GM12878 (cell line): Measurements from ENCODE around the gene QSOX2. TPM values are rescaled to one million over a fixed set of nuclear protein-coding genes. Genes with fewer than 3 reads are reported as not detected.

Experiments
- ATAC-seq: fragments of 200-7000 bp; cut with Tn5 transposase; 3 replicates; pipeline ENCODE4 v1.9.1; 2020; ENCODE audit warnings: mild to moderate bottlenecking, moderate library complexity
- BruUV-seq: library from RNA; stranded (reverse); fragments of 400-500 nt; replicated peaks from 2 replicates; lab custom pipeline; 2021; lab: Mats Ljungman, UMichigan
- CTCF ChIA-PET: fragments of 300-600 bp; sonication (Branson Sonifier 250); formaldehyde crosslinking; extraction: SDS; loops from one replicate; lab custom pipeline; 2021; ENCODE audit warnings: inconsistent platforms; lab: Yijun Ruan, JAX
- POLR2A ChIA-PET: fragments of 350-600 bp; formaldehyde crosslinking; extraction: SDS; loops from one replicate; lab custom pipeline; 2021; ENCODE audit warnings: inconsistent platforms; lab: Charles Lee
- RAD21 ChIA-PET: fragments of 300-600 bp; sonication (Branson Sonifier 250); formaldehyde crosslinking; loops from one replicate; lab custom pipeline; 2023; ENCODE audit warnings: antibody characterized with exemption; ENCODE audit not compliant: unreplicated experiment; lab: Charles Lee
- SMC1A ChIA-PET: fragments of 300-600 bp; sonication (Branson Sonifier 250); formaldehyde crosslinking; loops from one replicate; lab custom pipeline; 2023; ENCODE audit not compliant: unreplicated experiment, uncharacterized antibody; lab: Charles Lee
- DNase-seq: peaks from one replicate; pipeline ENCODE4 v3.0.0-alpha.2; 2011; ENCODE audit warnings: low read depth, low spot score
- FAIRE-seq: peaks from 3 replicates; lab custom pipeline; 2011; peaks lifted over from hg19 to GRCh38; lab: Jason Lieb, UNC
- H2AFZ ChIP-seq: 2 replicates; pipeline ENCODE4 v1.6.0; 2011; ENCODE audit warnings: low read depth, low read length, control low read depth; ENCODE audit not compliant: control insufficient read depth
- H3K27ac ChIP-seq: 2 replicates; pipeline ENCODE4 v1.5.1; 2011; ENCODE audit warnings: control low read depth; ENCODE audit not compliant: control insufficient read depth, insufficient read depth
- H3K27me3 ChIP-seq, 2 experiments: replicated peaks in 1 of 2; 2 replicates each; pipeline versions ENCODE4 v1.6.0 to v1.6.1; 2011; ENCODE audit warnings: low read length in 1 of 2; ENCODE audit not compliant: control insufficient read depth in 2 of 2, insufficient read depth in 2 of 2
- H3K36me3 ChIP-seq, 2 experiments: 2 replicates each; pipeline ENCODE4 v1.5.1; 2011; ENCODE audit warnings: low read length in 1 of 2; ENCODE audit not compliant: control insufficient read depth in 2 of 2, insufficient read depth in 2 of 2
- H3K4me1 ChIP-seq: 2 replicates; pipeline ENCODE4 v1.6.1; 2011; ENCODE audit warnings: mild to moderate bottlenecking, low read length, moderate library complexity, mixed read lengths; ENCODE audit not compliant: control insufficient read depth, insufficient read depth
- H3K4me2 ChIP-seq: 2 replicates; pipeline ENCODE4 v1.6.0; 2011; ENCODE audit warnings: control low read depth; ENCODE audit not compliant: control insufficient read depth, insufficient read depth
- H3K4me3 ChIP-seq: fragments of 200-600 bp; sonication (generic); 2 replicates; pipeline ENCODE4 v1.5.1; 2016
- H3K79me2 ChIP-seq: 2 replicates; pipeline ENCODE4 v1.6.0; 2011; ENCODE audit warnings: low read length; ENCODE audit not compliant: control insufficient read depth, insufficient read depth
- H3K9ac ChIP-seq: 2 replicates; pipeline ENCODE4 v1.8.0; 2011; ENCODE audit warnings: low read length, control low read depth, mixed read lengths; ENCODE audit not compliant: control insufficient read depth, insufficient read depth
- H3K9me3 ChIP-seq: replicated peaks from 3 replicates; pipeline ENCODE4 v1.5.1; 2011; ENCODE audit warnings: mild to moderate bottlenecking, low read length; ENCODE audit not compliant: control insufficient read depth, insufficient read depth
- H4K20me1 ChIP-seq: 2 replicates; pipeline ENCODE4 v1.6.0; 2011; ENCODE audit not compliant: control insufficient read depth, insufficient read depth
- CBX5 ChIP-seq: sonication (generic); IDR thresholded peaks from 2 replicates; pipeline ENCODE4 v1.6.1; 2016; ENCODE audit warnings: low read depth, moderate library complexity, mild to moderate bottlenecking, inconsistent platforms
- NR2F1 ChIP-seq: fragments of 450-650 bp; conservative IDR thresholded peaks from 2 replicates; pipeline ENCODE4 v1.6.1; 2017; ENCODE audit warnings: mild to moderate bottlenecking
- SPI1 ChIP-seq: IDR thresholded peaks from 2 replicates; pipeline ENCODE4 v1.6.1; 2011; ENCODE audit warnings: low read depth, mild to moderate bottlenecking, low read length, moderate library complexity, borderline replicate concordance; ENCODE audit not compliant: insufficient read depth
- TCF7 ChIP-seq: IDR thresholded peaks from 2 replicates; pipeline ENCODE4 v1.6.1; 2014; ENCODE audit warnings: antibody characterized with exemption, borderline replicate concordance
- WGBS: methylation state at CpG from one replicate; pipeline ENCODE4 v1.1.6; 2016; ENCODE audit warnings: low lambda C conversion rate; ENCODE audit not compliant: insufficient replicate concordance, insufficient coverage; ENCODE audit errors: missing lambda C conversion rate; 5-methylcytosine and 5-hydroxymethylcytosine counted together
- in situ Hi-C: fragments of 300-500 bp; cut with MboI; formaldehyde crosslinking; loops from 9 replicates; pipeline ENCODE4 v1.14.3; 2018; ENCODE audit warnings: mixed read lengths
- intact Hi-C: fragments of 100-400 bp; cut with micrococcal nuclease; formaldehyde crosslinking; loops from one replicate; pipeline ENCODE4 v1.14.2; 2022; ENCODE audit not compliant: unreplicated experiment
- polyA plus RNA-seq, 11 experiments: library from polyadenylated mRNA; depleted of rRNA in 4 of 11; unstranded in 6 of 11; stranded (reverse) in 5 of 11; fragments of >200 nt; fragmentation: Nextera tagmentation in 4 of 11; fragmentation: Illumina TruSeq in 1 of 11; extraction: Ambion mirVana in 4 of 11; extraction: Trizol in 1 of 11; gene quantifications; 1 replicate in 1 of 11; 2 replicates in 10 of 11; pipeline versions ENCODE4 v1.2.1 to v1.2.3, GENCODE V29; 2011 to 2016; ENCODE audit warnings: inconsistent platforms in 2 of 11, missing spikeins in 2 of 11, low read depth in 1 of 11
- total RNA-seq, 4 experiments: library from RNA; depleted of rRNA in 3 of 4; stranded (reverse); fragments of >200 nt in 3 of 4; fragmentation: Illumina TruSeq in 1 of 4; extraction: Trizol in 1 of 4; gene quantifications; 2 replicates each; pipeline versions ENCODE4 v1.2.1 to v1.2.3, GENCODE V29; 2013 to 2021
- TF ChIP-seq, protein P1 (sequence below): fragments of 150-350 bp; IDR thresholded peaks from 2 replicates; pipeline ENCODE4 v1.6.1; 2014; ENCODE audit warnings: mild to moderate bottlenecking, low read depth, low read length
- TF ChIP-seq, protein P2 (sequence below): IDR thresholded peaks from 2 replicates; pipeline ENCODE4 v1.6.1; 2012; ENCODE audit warnings: mild to moderate bottlenecking, low read depth, low read length
- TF ChIP-seq, protein P3 (sequence below): fragments of 450-650 bp; IDR thresholded peaks from 2 replicates; pipeline ENCODE4 v1.6.1; 2016; ENCODE audit warnings: mild to moderate bottlenecking
- TF ChIP-seq, protein P4 (sequence below): IDR thresholded peaks from 2 replicates; pipeline ENCODE4 v1.6.1; 2011; ENCODE audit warnings: borderline replicate concordance, low read depth, mild to moderate bottlenecking, moderate library complexity, mixed read lengths, low read length; ENCODE audit not compliant: insufficient read depth; ENCODE audit errors: extremely low read length

The QSOX2 gene
- total and polyA plus RNA-seq, 10 of the 15 experiments (the other 5 are each of a cell fraction or from before 2014, with no cell fraction given): 0.34 to 16.1 (median 8.2) TPM

DNA sequence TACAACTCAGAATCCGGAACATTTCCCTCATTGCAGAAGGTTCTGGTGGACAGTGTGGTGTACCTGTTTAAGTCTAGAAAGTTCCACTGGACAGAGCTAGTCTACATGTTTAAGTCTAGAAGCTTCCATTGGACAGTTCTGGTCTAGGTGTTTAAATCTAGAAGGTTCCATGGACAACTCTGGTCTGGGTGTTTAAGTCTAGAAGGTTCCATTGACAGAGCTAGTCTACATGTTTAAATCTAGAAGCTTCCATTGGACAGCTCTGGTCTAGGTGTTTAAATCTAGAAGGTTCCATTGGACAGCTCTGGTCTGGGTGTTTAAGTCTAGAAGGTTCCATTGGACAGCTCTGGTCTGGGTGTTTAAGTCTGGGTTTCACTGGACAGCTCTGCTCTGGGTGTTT is 33.3 kb upstream of the QSOX2 start:
- H3K9me3 ChIP-seq: no peaks in the 10 kb centered on the region
- peaks cover 0 to 2% of the 10 kb centered on the region in 2 experiments; a peak in 2 of 4 replicates for H3K27me3 ChIP-seq
- CTCF ChIA-PET: interaction anchor here (0.8 to 2.2 kb wide), 2 partner anchors 108 to 157 kb away, joined by 4 to 9 read pairs; no protein-coding TSS in a partner anchor
- in situ Hi-C loops: no loop called here
- H3K9ac ChIP-seq: no peak overlapping the region
- no peaks in the 10 kb centered on the region for H3K79me2 ChIP-seq
- RAD21 ChIA-PET: interaction anchor here (1.6 kb wide), 1 partner anchor 108 kb away, joined by 6 read pairs; no protein-coding TSS in a partner anchor
- DNase-seq (no peak), FAIRE-seq (no peak), ATAC-seq (no peak)
- no peak overlapping the region for H2AFZ ChIP-seq
- H3K4me2 ChIP-seq: no peak overlapping the region
- no peaks in the 10 kb centered on the region for H4K20me1 ChIP-seq
- 19% methylated on average over 1 of the region's 1 CpG for WGBS
- no TSS peak for BruUV-seq
- SMC1A ChIA-PET: no interaction called here
- no peak overlapping the region for H3K27ac ChIP-seq
- no peaks in the 10 kb centered on the region for H3K36me3 ChIP-seq
- TF ChIP-seq, protein P1, sequence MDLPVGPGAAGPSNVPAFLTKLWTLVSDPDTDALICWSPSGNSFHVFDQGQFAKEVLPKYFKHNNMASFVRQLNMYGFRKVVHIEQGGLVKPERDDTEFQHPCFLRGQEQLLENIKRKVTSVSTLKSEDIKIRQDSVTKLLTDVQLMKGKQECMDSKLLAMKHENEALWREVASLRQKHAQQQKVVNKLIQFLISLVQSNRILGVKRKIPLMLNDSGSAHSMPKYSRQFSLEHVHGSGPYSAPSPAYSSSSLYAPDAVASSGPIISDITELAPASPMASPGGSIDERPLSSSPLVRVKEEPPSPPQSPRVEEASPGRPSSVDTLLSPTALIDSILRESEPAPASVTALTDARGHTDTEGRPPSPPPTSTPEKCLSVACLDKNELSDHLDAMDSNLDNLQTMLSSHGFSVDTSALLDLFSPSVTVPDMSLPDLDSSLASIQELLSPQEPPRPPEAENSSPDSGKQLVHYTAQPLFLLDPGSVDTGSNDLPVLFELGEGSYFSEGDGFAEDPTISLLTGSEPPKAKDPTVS: peak; percentile 93
- TF ChIP-seq NR2F1 (no peak), TCF7 (no peak), CBX5 (no peak), SPI1 (no peak)
- TF ChIP-seq, protein P2, sequence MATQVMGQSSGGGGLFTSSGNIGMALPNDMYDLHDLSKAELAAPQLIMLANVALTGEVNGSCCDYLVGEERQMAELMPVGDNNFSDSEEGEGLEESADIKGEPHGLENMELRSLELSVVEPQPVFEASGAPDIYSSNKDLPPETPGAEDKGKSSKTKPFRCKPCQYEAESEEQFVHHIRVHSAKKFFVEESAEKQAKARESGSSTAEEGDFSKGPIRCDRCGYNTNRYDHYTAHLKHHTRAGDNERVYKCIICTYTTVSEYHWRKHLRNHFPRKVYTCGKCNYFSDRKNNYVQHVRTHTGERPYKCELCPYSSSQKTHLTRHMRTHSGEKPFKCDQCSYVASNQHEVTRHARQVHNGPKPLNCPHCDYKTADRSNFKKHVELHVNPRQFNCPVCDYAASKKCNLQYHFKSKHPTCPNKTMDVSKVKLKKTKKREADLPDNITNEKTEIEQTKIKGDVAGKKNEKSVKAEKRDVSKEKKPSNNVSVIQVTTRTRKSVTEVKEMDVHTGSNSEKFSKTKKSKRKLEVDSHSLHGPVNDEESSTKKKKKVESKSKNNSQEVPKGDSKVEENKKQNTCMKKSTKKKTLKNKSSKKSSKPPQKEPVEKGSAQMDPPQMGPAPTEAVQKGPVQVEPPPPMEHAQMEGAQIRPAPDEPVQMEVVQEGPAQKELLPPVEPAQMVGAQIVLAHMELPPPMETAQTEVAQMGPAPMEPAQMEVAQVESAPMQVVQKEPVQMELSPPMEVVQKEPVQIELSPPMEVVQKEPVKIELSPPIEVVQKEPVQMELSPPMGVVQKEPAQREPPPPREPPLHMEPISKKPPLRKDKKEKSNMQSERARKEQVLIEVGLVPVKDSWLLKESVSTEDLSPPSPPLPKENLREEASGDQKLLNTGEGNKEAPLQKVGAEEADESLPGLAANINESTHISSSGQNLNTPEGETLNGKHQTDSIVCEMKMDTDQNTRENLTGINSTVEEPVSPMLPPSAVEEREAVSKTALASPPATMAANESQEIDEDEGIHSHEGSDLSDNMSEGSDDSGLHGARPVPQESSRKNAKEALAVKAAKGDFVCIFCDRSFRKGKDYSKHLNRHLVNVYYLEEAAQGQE: no peak
- TF ChIP-seq, protein P3, sequence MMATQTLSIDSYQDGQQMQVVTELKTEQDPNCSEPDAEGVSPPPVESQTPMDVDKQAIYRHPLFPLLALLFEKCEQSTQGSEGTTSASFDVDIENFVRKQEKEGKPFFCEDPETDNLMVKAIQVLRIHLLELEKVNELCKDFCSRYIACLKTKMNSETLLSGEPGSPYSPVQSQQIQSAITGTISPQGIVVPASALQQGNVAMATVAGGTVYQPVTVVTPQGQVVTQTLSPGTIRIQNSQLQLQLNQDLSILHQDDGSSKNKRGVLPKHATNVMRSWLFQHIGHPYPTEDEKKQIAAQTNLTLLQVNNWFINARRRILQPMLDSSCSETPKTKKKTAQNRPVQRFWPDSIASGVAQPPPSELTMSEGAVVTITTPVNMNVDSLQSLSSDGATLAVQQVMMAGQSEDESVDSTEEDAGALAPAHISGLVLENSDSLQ: no peak
- TF ChIP-seq, protein P4, sequence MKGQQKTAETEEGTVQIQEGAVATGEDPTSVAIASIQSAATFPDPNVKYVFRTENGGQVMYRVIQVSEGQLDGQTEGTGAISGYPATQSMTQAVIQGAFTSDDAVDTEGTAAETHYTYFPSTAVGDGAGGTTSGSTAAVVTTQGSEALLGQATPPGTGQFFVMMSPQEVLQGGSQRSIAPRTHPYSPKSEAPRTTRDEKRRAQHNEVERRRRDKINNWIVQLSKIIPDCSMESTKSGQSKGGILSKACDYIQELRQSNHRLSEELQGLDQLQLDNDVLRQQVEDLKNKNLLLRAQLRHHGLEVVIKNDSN: no peak
- H3K4me1 ChIP-seq: no peaks in the 10 kb centered on the region
- POLR2A ChIA-PET: no interaction called here
- H3K4me3 ChIP-seq: no peak overlapping the region
- intact Hi-C loops: no loop called here
